Hepatocyte (in vitro differentiated cells): ENCODE data around the gene HEXIM2.

Experiments used
- CTCF ChIP-seq: fragments of 200-600 bp; sonication (generic); IDR thresholded peaks from 2 replicates; pipeline ENCODE4 v1.5.1; 2016; ENCODE audit warnings: antibody characterized with exemption, mild to moderate bottlenecking; ENCODE audit not compliant: poor library complexity
- EZH2 ChIP-seq: fragments of 200-600 bp; sonication (generic); IDR thresholded peaks from 2 replicates; pipeline ENCODE4 v1.6.1; 2016; ENCODE audit warnings: antibody characterized with exemption, mild to moderate bottlenecking, borderline replicate concordance
- EZH2phosphoT487 ChIP-seq: fragments of 200-600 bp; sonication (generic); IDR thresholded peaks from one replicate; pipeline ENCODE4 v1.6.1; 2018; ENCODE audit warnings: antibody characterized with exemption, mild to moderate bottlenecking, low read depth, moderate library complexity; ENCODE audit not compliant: unreplicated experiment, severe bottlenecking

- TF ChIP-seq CTCF = no peak
- TF ChIP-seq EZH2 = no peak
- no peak for TF ChIP-seq EZH2phosphoT487
Measured at GRCh38 chr17:45161288-45162024, at the start of gene HEXIM2.
